ENCODE data around the gene DEPDC1B.
"Not testable (repeated sequence)": the region's sequence is repeated elsewhere in the genome, so short reads cannot be mapped to it uniquely, and the experiment has no call there.

The DEPDC1B gene

DNA sequence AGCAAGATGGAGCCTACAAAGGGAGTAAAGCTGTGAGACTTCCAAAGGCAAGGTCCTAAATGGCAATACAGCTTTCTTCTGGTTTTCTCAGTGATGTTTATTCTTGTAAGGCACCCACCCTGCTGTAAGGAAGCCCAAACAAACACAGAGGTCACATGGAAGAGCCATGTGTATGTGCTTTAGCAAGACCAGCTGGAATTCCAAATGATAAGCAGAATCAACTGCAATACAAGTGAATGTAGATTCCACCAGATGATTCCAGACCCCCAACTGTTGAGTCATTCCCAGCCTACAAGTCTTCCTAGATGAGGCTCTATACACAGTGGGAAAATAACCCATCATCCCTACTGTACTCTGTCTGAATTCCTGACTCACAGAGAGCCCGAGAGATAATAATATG, 122.8 kb downstream of the DEPDC1B start:
- DNase-seq, result no peak

DNA sequence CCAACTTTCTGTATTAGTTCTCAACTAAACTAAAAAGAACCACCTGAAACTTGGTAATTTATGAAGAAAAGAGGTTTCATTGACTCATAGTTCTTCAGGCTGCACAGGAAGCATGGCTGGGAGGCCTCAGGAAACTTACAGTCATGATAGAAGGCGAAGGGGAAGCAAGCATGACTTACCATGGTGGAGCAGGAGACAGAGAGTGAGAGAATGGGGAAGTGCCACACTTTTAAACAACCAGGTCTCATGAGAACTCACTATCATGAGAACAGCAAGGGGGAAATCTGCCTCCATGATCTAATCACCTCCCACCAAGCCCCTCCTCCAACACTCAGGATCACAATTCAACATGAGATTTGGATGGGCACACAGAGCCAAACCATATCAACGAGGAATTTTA, 123.5 kb downstream of the DEPDC1B start:
- DNase-seq, result no peak

DNA sequence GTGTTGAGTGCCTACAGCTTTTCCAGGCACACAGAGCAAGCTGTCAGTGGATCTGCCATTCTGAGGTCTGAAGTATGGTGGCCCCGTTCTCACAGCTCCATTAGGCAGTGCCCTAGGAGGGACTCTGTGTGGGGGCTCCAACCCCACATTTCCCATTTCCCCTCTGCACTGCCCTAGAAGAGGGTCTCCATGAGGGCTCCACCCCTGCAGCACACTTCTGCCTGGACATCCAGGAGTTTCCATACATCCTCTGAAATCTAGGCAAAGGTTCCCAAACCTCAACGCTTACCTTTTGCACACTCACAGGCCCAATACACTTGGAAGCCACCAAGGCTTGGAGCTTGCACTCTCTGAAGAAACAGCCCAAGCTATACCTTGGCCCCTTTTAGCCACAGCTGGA, 131.3 kb downstream of the DEPDC1B start:
- DNase-seq, result no peak

DNA sequence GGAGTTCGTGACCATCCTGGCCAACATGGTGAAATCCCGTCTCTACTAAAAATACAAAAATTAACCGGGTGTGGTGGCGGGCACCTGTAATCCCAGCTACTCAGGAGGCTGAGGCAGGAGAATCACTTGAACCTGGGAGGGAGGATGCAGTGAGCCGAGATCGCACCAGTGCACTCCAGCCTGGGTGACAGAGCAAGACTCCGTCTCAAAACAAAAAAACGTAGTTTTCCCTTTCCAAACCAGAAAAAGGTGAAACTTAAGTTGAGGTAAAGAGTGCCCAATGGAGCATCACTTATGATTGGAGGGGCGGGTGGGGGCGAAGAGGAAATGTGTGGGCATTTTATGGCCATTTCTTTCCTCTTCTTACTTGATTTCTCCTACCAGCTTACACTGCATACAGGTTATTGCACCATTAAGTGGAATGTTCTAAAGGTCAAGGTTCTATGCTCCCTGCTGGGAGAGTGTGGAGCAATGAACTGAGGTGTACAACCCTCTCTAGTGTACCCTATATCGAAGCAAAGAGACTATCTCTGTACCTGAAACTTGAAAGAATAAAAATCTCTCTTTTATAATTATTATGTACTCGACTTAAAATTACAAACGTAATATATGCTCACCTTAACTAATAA, 136.2 kb downstream of the DEPDC1B start:
- no peak for DNase-seq

DNA sequence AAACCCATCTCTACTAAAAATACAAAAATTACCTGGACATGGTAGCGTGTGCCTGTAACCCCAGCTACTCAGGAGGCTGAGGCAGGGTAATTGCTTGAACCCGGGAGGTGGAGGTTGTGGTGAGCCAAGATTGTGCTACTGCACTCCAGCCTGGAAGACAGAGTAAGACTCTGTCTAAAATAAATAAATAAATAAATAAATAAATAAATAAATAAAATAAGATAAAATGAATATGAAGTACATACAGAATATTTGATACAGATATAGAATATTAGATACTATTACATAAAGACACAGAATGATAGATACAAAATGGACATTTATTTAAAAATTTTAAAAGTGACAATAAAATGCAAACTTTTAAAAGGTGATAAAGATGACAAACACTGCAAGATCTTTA, 146.7 kb downstream of the DEPDC1B start:
- not testable (repeated sequence) for DNase-seq

DNA sequence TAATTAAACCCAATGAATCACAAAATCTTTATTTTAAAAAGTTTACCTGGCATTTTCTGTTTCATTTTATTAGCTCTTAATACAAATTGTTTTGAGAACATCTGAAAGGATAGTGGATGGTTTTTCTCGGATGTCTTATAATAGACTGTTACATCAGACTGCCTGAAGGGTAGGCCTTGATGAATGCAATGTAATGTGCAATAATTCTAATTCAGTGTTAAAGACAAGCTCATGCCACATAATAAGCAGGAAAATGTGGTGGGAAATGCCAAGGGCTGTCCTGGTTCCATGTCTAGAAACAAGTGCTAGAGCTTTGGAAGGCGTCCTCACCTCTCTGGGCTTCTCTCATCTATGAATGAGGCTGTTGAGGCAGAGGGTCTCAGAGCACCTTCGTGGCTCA, 148.1 kb downstream of the DEPDC1B start:
- DNase-seq, result no peak

DNA sequence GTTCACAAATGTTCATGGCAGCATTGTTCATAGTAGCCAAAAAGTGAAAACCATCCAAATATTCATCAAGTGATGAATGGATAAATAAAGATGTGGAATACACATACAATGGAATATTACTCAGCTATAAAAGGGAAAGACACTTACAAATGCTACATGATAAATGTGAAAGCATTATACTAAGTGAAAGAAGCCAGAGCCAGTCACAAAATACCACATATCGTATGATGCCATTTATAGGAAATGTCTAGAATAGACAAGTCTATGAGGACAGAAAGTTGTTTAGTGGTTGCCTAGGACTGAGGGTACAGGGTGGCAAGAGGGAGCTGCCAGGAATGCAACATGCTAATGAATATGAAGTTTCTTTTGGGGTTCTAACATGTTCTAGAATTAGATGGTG, 148.7 kb downstream of the DEPDC1B start:
- no peak for DNase-seq

DNA sequence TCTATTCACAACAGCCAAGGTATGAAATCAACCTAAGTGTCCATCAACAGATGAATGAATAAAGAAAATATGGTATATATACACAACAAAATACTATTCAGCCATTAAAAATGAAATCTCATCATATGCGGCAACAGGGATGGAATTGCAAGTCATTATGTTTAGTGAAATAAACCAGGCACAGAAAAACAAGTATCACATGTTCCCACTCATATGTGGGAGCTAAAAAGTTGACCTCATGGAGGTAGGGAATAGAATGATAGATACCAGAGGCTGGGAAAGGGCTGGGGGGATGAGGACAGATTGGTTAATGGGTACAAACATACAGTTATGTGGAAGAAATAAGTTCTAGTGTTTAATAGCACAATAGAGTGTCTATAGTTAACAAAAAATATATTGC, 149.7 kb downstream of the DEPDC1B start:
- DNase-seq, result no peak

DNA sequence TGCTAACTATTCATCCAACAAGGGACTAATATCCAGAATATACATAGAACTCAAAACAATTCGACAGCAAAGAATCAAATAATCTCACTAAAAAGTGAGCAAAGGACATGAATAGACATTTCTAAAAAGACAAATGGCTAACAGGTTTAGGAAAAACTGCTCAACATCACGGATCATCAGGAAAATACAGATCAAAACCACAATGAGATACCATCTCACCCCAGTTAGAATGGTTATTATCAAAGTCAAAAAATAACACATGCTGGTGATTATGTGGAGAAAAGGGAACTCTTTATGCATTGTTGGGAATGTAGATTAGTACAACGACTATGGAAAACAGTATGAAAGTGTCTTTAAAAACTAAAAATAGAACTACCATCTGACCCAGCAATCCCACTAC, 150.1 kb downstream of the DEPDC1B start:
- DNase-seq, result no peak

Data from GOT3 (cell line).